Measurements from ENCODE around the gene SDK1. TPM values are rescaled to one million over a fixed set of nuclear protein-coding genes. Genes with fewer than 3 reads are reported as not detected.

The SDK1 gene
- total RNA-seq, 4 donors from 2014 or later: 1.2 to 1.8 (median 1.5) TPM

DNA sequence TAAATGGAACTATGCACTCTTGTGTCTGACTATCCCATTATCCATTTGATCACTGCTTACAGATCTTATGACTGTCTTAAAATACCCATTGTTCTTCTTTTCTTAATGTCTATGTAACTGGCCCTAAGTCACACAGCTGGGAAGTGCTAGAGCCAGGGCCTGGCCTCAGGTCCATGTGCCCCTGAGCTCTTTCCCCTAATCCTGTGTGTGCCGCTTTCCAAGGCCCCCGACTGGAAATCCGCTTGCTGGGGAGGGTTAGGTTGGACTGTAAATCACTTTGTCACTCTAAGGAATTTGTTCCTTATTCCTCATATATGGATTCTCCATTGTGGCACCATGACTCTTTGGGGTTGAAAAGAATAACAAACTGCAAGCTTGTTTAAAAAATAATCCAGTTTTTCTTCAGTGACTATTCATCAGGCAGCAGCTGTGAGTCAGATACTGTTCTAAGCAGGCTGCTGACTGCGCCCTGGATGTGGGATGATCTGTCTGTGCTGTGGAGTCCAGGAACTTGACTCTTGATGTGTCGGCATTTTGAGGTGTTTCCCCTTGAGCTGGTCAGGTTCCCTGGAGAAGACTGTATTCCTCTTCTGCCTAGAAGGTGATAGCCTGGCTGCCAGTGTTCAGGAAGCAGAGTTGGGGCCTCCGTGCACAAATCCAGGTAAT, 236.3 kb downstream of the SDK1 start:
- in situ Hi-C loops (cut with MboI; ENCODE audit: low sequenced_read_pairs in 4 of 4) (no loop called here), intact Hi-C loops (cut with DNase I; ENCODE audit: low total_unique reads) (no loop called here)
- Histone ChIP-seq H3K27me3 (no peaks in the 10 kb centered on the region), H3K27ac (no peak overlapping the region), H3K9me3 (no peaks in the 10 kb centered on the region), H3K4me3 (no peak overlapping the region), H3K4me1 (no peaks in the 10 kb centered on the region), H3K36me3 (no peaks in the 10 kb centered on the region)
- DNase-seq: no peak
- ATAC-seq: no peak
- TF ChIP-seq, protein P1, sequence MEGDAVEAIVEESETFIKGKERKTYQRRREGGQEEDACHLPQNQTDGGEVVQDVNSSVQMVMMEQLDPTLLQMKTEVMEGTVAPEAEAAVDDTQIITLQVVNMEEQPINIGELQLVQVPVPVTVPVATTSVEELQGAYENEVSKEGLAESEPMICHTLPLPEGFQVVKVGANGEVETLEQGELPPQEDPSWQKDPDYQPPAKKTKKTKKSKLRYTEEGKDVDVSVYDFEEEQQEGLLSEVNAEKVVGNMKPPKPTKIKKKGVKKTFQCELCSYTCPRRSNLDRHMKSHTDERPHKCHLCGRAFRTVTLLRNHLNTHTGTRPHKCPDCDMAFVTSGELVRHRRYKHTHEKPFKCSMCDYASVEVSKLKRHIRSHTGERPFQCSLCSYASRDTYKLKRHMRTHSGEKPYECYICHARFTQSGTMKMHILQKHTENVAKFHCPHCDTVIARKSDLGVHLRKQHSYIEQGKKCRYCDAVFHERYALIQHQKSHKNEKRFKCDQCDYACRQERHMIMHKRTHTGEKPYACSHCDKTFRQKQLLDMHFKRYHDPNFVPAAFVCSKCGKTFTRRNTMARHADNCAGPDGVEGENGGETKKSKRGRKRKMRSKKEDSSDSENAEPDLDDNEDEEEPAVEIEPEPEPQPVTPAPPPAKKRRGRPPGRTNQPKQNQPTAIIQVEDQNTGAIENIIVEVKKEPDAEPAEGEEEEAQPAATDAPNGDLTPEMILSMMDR (IDR thresholded peaks at IDR 0.05 in 4 of 5, conservative IDR thresholded peaks at IDR 0.05 in 1 of 5): no peak

DNA sequence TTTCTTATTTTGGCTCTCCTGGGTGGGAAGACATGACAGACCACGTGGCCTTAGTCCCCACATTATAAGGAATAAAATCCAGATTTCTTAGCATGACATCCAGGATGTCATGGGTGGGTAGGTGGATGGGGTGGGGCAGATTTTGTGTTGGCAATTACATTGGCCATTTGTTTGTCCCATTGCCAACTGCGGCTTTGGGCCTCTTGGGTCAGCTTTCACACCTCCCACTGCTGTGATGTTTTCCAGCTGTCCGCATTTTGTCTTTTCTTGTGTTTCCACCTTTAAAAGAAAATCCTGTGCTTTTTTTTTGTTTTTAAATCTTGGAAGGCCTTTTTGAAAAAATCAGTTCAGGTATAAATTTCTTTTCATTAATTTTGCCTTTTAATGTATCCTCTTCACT, 237.0 kb downstream of the SDK1 start:
- DNase-seq (no peak), ATAC-seq (no peak)
- TF ChIP-seq, protein P1 (IDR thresholded peaks at IDR 0.05 in 4 of 5, conservative IDR thresholded peaks at IDR 0.05 in 1 of 5): no peak
- TF ChIP-seq POLR2A (IDR thresholded peaks at IDR 0.05): no peak
- H3K4me1 ChIP-seq: no peaks in the 10 kb centered on the region
- in situ Hi-C loops (cut with MboI; ENCODE audit: low sequenced_read_pairs in 4 of 4) (no loop called here), intact Hi-C loops (cut with DNase I; ENCODE audit: low total_unique reads) (no loop called here)
- no peaks in the 10 kb centered on the region for H3K36me3 ChIP-seq
- no peak overlapping the region for H3K4me3 ChIP-seq
- H3K27ac ChIP-seq: no peak overlapping the region
- H3K9me3 ChIP-seq: no peaks in the 10 kb centered on the region
- H3K27me3 ChIP-seq: no peaks in the 10 kb centered on the region

DNA sequence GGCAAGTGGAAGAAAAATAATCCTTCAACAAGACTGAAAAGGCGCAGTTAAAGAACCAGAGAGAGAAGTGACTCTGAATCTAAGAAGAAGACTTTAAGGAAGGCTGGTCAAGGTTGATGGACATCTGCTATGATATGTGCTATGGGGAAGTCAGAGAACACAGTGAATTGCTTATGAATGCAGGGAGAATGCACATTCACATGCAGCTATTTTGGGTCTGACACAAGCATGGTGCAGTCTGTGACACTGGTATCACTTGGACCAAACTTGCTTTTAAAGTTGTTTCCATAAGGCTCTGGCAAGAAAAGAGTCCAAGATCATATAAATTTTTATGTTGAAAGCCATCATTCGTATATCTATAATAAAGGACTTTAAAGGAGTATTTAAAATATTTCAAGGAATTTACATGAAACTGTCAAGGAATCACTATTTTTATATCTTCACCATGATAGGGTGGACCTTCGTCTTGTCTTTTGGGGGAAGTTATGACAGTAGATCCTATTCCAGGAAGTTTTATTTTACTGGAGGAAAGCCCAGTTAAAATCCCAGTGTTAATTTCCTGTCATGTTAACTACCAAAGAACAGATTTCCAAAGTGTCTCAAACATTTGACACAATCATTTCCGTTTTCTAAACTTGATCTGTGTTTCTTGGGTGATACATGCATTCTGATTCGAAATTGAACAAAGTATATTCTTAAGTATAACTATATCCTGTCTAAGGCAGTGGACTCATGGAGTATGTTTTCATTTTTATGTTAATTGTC, 239.6 kb downstream of the SDK1 start:
- Histone ChIP-seq H3K4me3 (no peak overlapping the region), H3K27me3 (no peaks in the 10 kb centered on the region), H3K27ac (no peak overlapping the region), H3K36me3 (no peaks in the 10 kb centered on the region), H3K9me3 (no peaks in the 10 kb centered on the region), H3K4me1 (no peaks in the 10 kb centered on the region)
- no peak for ATAC-seq
- in situ Hi-C loops (cut with MboI; ENCODE audit: low sequenced_read_pairs in 4 of 4) (no loop called here), intact Hi-C loops (cut with DNase I; ENCODE audit: low total_unique reads) (no loop called here)
- TF ChIP-seq POLR2A (IDR thresholded peaks at IDR 0.05): no peak
- TF ChIP-seq, protein P1 (IDR thresholded peaks at IDR 0.05 in 4 of 5, conservative IDR thresholded peaks at IDR 0.05 in 1 of 5): no peak
- DNase-seq: no peak

DNA sequence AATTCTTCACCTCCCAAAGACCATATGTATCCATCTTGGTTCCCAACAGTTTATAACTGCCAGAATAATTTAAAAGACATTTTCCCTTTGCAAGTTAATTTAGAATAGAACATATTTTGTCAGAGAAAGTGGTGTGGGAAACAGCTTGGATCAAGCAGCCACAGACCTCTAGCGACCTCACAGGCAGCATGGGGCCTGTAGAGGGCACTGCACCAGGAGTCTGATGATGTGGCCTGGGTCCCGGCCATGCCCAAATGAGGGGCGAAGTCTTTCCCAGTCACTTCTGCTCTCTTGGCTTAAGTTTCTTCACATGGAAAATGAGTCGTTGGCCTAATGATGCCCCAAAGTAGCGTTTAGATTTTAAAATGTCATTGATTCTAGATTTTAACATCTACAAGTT, 243.2 kb downstream of the SDK1 start:
- no peaks in the 10 kb centered on the region for H3K9me3 ChIP-seq
- no peak overlapping the region for H3K27ac ChIP-seq
- ATAC-seq: no peak
- no peaks in the 10 kb centered on the region for H3K36me3 ChIP-seq
- intact Hi-C loops (cut with DNase I; ENCODE audit: low total_unique reads): no loop called here
- DNase-seq: no peak
- no peaks in the 10 kb centered on the region for H3K4me1 ChIP-seq
- in situ Hi-C loops (cut with MboI; ENCODE audit: low sequenced_read_pairs in 4 of 4): no loop called here
- no peaks in the 10 kb centered on the region for H3K27me3 ChIP-seq
- TF ChIP-seq, protein P1 (IDR thresholded peaks at IDR 0.05 in 4 of 5, conservative IDR thresholded peaks at IDR 0.05 in 1 of 5): no peak
- TF ChIP-seq POLR2A (IDR thresholded peaks at IDR 0.05): no peak
- no peak overlapping the region for H3K4me3 ChIP-seq
